Ascending aorta (tissue), 2 donors: ENCODE results near the gene EDEM1. TPM values are rescaled to one million over a fixed set of nuclear protein-coding genes. Genes with fewer than 3 reads are reported as not detected.

Experiments
- DNase-seq, 2 donors: peaks; one replicate each; pipeline ENCODE4 v3.0.0-alpha.2; 2019; ENCODE audit warnings: low spot score in 2 of 2
- H3K27ac ChIP-seq, 2 donors: fragments of 200-600 bp; sonication (generic); one replicate each; pipeline ENCODE4 v1.5.1; 2016 to 2017; ENCODE audit warnings: mild to moderate bottlenecking in 1 of 2
- H3K27me3 ChIP-seq: fragments of 200-600 bp; sonication (generic); one replicate; pipeline ENCODE4 v1.5.1; 2017
- H3K36me3 ChIP-seq, 2 donors: fragments of 200-600 bp; sonication (generic); one replicate each; pipeline ENCODE4 v1.5.1; 2016
- H3K4me1 ChIP-seq, 2 donors: fragments of 200-600 bp; sonication (generic); one replicate each; pipeline ENCODE4 v1.5.1; 2016 to 2017; ENCODE audit warnings: mild to moderate bottlenecking in 1 of 2
- H3K4me3 ChIP-seq, 2 donors: fragments of 200-600 bp; sonication (generic); one replicate each; pipeline ENCODE4 v1.5.1; 2016 to 2017; ENCODE audit warnings: mild to moderate bottlenecking in 1 of 2
- H3K9me3 ChIP-seq, 2 donors: fragments of 200-600 bp; sonication (generic); one replicate each; pipeline ENCODE4 v1.5.1; 2016
- CTCF ChIP-seq, 3 experiments: fragments of 200-600 bp in 2 of 3; fragments of 450-650 bp in 1 of 3; sonication (generic) in 2 of 3; IDR thresholded peaks; one replicate each; pipeline ENCODE4 v1.5.1; 2016 to 2019; ENCODE audit warnings: antibody characterized with exemption in 3 of 3, mild to moderate bottlenecking in 1 of 3, moderate library complexity in 1 of 3
- intact Hi-C: fragments of 100-400 bp; cut with DNase I; formaldehyde crosslinking; loops from one replicate; pipeline ENCODE4 v1.15.1; 2023
- total RNA-seq: library from RNA; depleted of rRNA; stranded (reverse); fragments of >200 nt; gene quantifications from one replicate; pipeline ENCODE4 v1.1.0, GENCODE V29; 2016

Gene EDEM1
- total RNA-seq, 1 donor from 2014 or later, result 27.2 TPM

GRCh38 chr3:5210926-5211325 lies 23.4 kb downstream of the EDEM1 start:
- no peaks in the 10 kb centered on the region for H3K4me1 ChIP-seq
- DNase-seq, result no peak
- no peaks in the 10 kb centered on the region for H3K27me3 ChIP-seq
- peaks cover 78 to 96% of the 10 kb centered on the region in 2 donors for H3K36me3 ChIP-seq
- no peaks in the 10 kb centered on the region for H3K9me3 ChIP-seq
- intact Hi-C loops, result no loop called here
- H3K4me3 ChIP-seq, result no peak overlapping the region
- TF ChIP-seq CTCF (IDR thresholded peaks at IDR 0.05), result no peak
- H3K27ac ChIP-seq, result no peak overlapping the region

- Histone ChIP-seq H3K4me1 (no peaks in the 10 kb centered on the region), H3K9me3 (no peaks in the 10 kb centered on the region), H3K36me3 (peaks cover 78 to 90% of the 10 kb centered on the region in 2 donors), H3K27ac (no peak overlapping the region), H3K4me3 (no peak overlapping the region), H3K27me3 (no peaks in the 10 kb centered on the region)
- TF ChIP-seq CTCF (IDR thresholded peaks at IDR 0.05), result no peak
- no peak for DNase-seq
- intact Hi-C loops, result no loop called here
These were observed 25.4 kb downstream of the EDEM1 start for GRCh38 chr3:5212628-5213573.

GRCh38 chr3:5213574-5213966 lies 26.1 kb downstream of the EDEM1 start:
- DNase-seq, result no peak
- no peak for TF ChIP-seq CTCF (IDR thresholded peaks at IDR 0.05)
- H3K9me3 ChIP-seq, result no peaks in the 10 kb centered on the region
- H3K36me3 ChIP-seq, result peaks cover 72 to 84% of the 10 kb centered on the region in 2 donors
- intact Hi-C loops, result no loop called here
- H3K4me3 ChIP-seq, result no peak overlapping the region
- H3K4me1 ChIP-seq, result no peaks in the 10 kb centered on the region
- H3K27ac ChIP-seq, result no peak overlapping the region
- no peaks in the 10 kb centered on the region for H3K27me3 ChIP-seq

DNA sequence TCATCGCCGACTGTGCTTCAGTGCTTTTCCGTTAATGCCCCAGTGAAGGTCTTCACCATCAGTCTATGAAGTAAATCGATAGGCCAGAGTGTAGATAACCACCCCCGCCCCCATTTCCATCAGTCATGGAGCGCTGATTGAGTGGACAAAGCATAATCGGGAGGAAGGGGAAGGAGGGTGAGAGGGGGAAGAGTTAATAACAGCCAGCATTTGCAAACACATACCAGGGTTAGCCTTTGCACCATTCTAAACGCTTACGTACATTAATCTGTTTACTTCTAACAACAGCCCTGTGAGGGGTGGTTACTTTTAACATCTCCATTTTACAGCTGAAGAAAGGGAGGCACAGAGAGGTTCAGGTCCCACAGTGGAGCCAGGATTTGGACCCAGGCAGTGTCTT lies 26.8 kb downstream of the EDEM1 start:
- intact Hi-C loops, result no loop called here
- no peaks in the 10 kb centered on the region for H3K4me1 ChIP-seq
- no peak for DNase-seq
- H3K4me3 ChIP-seq, result no peak overlapping the region
- no peaks in the 10 kb centered on the region for H3K27me3 ChIP-seq
- no peaks in the 10 kb centered on the region for H3K9me3 ChIP-seq
- H3K36me3 ChIP-seq, result peaks cover 66 to 82% of the 10 kb centered on the region in 2 donors
- H3K27ac ChIP-seq, result no peak overlapping the region
- TF ChIP-seq CTCF (IDR thresholded peaks at IDR 0.05), result no peak

- no peaks in the 10 kb centered on the region for H3K4me1 ChIP-seq
- intact Hi-C loops, result no loop called here
- no peak for DNase-seq
- TF ChIP-seq CTCF (IDR thresholded peaks at IDR 0.05), result no peak
- H3K36me3 ChIP-seq, result peaks cover 38 to 50% of the 10 kb centered on the region in 2 donors
- H3K9me3 ChIP-seq, result no peaks in the 10 kb centered on the region
- H3K4me3 ChIP-seq, result no peak overlapping the region
- H3K27ac ChIP-seq, result no peak overlapping the region
- no peaks in the 10 kb centered on the region for H3K27me3 ChIP-seq
These were observed 30.5 kb downstream of the EDEM1 start for GRCh38 chr3:5217824-5218595.
